Bronchial epithelial cell (primary cell): Measurements from ENCODE around the gene APOA4. TPM values are rescaled to one million over a fixed set of nuclear protein-coding genes. Genes with fewer than 3 reads are reported as not detected.
A peak's percentile ranks its signal among the peaks of the same experiment; 100 is the strongest.

Experiments used
- DNase-seq: peaks from one replicate; pipeline ENCODE4 v3.0.0-alpha.2; 2010; ENCODE audit warnings: low read depth
- FAIRE-seq: peaks from 2 replicates; lab custom pipeline; 2011; peaks lifted over from hg19 to GRCh38; lab: Jason Lieb, UNC
- H3K27me3 ChIP-seq: 2 replicates; pipeline ENCODE4 v1.5.1; 2011; ENCODE audit warnings: low read length; ENCODE audit not compliant: control insufficient read depth, insufficient read depth
- H3K36me3 ChIP-seq: 2 replicates; pipeline ENCODE4 v1.5.1; 2011; ENCODE audit warnings: low read length; ENCODE audit not compliant: control insufficient read depth, insufficient read depth
- H3K4me3 ChIP-seq: 2 replicates; pipeline ENCODE4 v1.5.1; 2011; ENCODE audit warnings: mild to moderate bottlenecking, low read depth, low read length, control low read depth
- total RNA-seq: library from RNA; depleted of rRNA; stranded (reverse); fragments of >200 nt; gene quantifications from 2 replicates; pipeline ENCODE4 v1.2.1, GENCODE V29; 2014
- TF ChIP-seq, protein P1 (sequence below): IDR thresholded peaks from 2 replicates; pipeline ENCODE4 v1.5.1; 2011; ENCODE audit warnings: mild to moderate bottlenecking, moderate library complexity, low read length, control low read depth, inconsistent platforms; ENCODE audit not compliant: insufficient read depth, severe bottlenecking

Gene APOA4
- total RNA-seq, 1 donor from 2014 or later, result not detected

DNA sequence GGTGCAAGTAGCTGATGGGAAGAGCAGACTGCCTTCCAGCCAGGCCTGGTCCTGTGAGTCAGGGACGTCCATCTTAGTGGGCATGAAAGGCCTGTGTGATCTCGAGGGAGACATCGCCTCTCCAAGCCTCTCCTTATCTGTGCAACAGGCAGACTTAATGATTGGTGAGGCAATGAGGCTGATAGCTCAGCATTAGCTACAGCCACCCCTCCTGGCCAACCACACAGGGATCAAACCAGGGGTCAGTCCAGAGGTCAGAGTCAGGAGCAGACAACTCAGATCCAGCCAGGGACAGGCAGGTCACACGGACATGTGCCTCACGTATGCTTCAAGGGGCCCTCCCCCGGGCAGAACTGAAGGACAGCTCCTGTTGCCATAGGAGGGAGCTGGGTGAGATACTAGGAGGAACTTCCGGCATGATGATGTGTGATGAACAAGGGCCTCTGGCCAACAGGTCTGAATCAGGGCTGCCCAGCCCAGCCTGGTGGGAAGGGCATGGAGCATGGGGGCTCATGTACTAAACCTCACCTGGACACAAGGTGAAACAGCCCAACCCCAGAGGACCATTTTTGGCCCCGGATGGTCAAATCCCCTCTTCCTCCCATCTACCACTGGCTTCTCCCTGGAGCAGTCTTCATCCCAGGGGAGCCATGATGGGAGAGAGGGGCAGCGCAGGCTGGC lies 3.8 kb upstream of the APOA4 start:
- peak; percentile 64 for FAIRE-seq
- Histone ChIP-seq H3K27me3 (no peaks in the 10 kb centered on the region), H3K4me3 (no peak overlapping the region), H3K36me3 (no peaks in the 10 kb centered on the region)
- no peak for DNase-seq
- TF ChIP-seq, protein P1, sequence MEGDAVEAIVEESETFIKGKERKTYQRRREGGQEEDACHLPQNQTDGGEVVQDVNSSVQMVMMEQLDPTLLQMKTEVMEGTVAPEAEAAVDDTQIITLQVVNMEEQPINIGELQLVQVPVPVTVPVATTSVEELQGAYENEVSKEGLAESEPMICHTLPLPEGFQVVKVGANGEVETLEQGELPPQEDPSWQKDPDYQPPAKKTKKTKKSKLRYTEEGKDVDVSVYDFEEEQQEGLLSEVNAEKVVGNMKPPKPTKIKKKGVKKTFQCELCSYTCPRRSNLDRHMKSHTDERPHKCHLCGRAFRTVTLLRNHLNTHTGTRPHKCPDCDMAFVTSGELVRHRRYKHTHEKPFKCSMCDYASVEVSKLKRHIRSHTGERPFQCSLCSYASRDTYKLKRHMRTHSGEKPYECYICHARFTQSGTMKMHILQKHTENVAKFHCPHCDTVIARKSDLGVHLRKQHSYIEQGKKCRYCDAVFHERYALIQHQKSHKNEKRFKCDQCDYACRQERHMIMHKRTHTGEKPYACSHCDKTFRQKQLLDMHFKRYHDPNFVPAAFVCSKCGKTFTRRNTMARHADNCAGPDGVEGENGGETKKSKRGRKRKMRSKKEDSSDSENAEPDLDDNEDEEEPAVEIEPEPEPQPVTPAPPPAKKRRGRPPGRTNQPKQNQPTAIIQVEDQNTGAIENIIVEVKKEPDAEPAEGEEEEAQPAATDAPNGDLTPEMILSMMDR, result no peak

DNA sequence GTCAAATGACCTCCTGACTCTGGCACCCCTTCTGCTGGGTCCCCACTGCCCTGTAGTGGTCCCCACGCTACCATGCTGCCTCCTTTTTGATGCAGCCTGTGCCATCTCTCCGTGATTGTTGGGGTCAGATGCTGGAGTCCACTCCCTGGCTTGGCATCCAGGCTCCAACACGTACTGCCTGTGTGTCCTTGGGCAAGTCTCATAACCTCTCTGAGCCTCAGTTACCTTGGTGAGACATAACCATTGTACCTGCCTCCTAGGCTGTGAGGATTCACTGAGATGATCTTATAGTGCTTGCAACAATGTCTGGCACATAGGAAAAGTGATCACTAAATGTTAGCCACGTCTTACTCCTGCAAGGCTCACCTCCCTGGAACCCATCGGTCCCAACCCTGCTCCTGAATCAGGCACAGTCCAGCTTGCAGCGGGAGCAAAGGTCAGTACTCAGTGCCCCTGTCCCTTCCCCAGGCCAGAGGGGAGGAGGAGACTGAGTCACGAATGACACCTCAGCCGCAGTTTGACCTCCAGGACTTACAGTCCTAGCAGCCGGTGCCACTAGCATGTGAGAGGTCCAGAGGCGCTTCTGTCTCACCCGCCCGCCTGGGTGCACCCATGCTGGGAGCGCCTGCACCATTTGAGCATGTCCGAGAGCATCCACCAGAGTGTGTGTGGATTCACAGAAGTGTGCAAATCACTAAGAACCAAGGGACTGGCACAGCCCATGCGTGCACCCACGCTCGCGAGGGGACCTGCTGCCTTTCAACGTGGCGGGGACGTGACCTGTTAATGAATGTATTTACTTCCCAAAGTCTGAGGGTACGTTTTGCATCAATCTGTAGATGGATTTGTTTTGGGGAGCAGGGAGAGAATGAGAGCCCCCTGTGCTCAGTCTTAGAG lies 3.0 kb upstream of the APOA4 start:
- H3K36me3 ChIP-seq, result no peaks in the 10 kb centered on the region
- TF ChIP-seq, protein P1, result no peak
- no peak overlapping the region for H3K4me3 ChIP-seq
- no peaks in the 10 kb centered on the region for H3K27me3 ChIP-seq
- DNase-seq, result no peak
- FAIRE-seq, result no peak

DNA sequence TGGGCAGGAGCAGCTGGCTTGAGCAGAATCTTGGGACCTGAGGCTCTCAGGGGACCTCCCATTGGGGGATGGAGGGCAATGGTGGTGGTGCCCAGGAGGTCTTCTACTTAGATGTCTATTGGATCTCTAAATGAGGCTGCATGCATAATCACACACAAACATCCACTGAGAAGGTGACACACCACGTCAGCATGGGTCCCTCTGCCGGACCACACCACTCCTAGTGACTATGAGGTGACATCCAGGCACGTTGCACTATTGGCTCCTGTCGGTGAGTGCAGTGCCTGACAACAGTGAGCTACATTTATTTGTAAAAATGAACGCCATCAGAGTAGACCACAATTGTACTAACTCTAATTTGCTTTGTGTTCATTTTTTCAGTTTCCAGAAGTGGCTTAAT lies 2.3 kb upstream of the APOA4 start:
- H3K36me3 ChIP-seq, result no peaks in the 10 kb centered on the region
- TF ChIP-seq, protein P1, result no peak
- H3K27me3 ChIP-seq, result no peaks in the 10 kb centered on the region
- no peak for DNase-seq
- H3K4me3 ChIP-seq, result no peak overlapping the region
- no peak for FAIRE-seq

DNA sequence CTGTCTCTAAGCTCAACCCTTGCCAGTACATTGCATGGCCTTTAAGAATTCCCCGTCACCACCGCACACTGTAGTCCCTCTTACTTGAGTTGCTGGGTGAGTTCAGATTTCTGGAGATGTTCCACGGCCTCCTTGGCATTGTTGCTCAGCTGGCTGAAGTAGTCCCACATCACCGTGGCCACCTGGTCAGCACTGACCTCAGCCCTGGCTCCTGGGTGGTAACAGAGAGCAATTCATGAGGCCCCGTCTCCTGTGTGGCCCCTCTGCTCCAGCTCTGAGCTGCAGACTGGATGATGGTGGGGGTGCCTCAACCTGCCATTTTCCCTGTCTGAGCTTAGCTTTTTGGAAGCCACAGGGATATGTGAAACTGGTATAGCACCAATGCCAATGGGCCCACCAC lies 529 bp downstream of the APOA4 start:
- no peak for DNase-seq
- FAIRE-seq, result no peak
- TF ChIP-seq, protein P1, result no peak
- H3K27me3 ChIP-seq, result no peaks in the 10 kb centered on the region
- H3K4me3 ChIP-seq, result no peak overlapping the region
- H3K36me3 ChIP-seq, result no peaks in the 10 kb centered on the region

DNA sequence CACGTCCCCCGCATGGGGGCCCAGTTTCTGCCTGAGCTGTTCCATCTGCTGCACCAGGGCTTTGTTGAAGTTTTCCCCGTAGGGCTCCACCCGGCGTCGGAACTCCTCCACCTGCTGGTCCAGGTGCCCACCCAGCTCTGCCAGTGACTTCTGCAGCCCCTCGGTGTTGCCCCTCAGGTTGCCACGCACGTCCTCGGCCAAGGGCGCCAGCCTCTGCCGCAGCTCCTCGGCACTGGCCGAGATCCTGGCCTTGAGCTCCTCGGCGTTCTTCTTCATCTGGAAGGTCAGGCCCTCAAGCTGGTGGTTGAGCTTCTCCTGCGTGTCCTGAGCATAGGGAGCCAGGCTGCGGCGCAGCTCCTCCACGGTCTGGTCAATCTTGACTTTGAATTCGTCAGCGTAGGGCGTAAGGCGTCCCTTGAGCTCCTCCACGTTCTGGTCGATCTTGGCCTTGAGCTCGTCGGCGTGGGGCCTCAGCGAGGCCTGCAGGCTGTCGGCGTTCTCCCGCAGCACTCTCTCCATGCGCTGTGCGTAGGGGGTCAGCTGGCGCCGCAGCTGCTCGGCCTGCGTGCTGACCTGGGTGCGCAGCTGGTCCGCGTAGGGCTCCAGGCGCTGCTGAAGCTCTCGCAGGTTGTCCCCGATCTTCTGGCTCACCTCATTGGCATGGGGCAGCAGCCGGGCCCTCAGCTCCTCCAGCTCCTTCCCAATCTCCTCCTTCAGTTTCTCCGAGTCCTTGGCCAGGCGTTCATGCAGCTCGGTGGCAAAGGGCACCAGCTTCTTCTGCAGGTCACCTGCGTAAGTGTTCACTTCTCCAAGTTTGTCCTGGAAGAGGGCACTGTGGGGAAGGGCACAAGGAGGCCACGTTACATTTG lies 1.8 kb downstream of the APOA4 start:
- FAIRE-seq (no peak), DNase-seq (no peak)
- no peak overlapping the region for H3K4me3 ChIP-seq
- H3K27me3 ChIP-seq, result no peaks in the 10 kb centered on the region
- H3K36me3 ChIP-seq, result no peaks in the 10 kb centered on the region
- TF ChIP-seq, protein P1, result no peak
